GM18498 (cell line): ENCODE measurements around the gene TRABD2B.

Experiments used
- ATAC-seq: cut with Tn5 transposase; IDR thresholded peaks from one replicate; pipeline ENCODE4 v1.9.1; 2021; ENCODE audit warnings: mild to moderate bottlenecking, moderate library complexity; ENCODE audit not compliant: unreplicated experiment

Gene TRABD2B

GRCh38 chr1:47742890-47743760 is 254.1 kb downstream of the TRABD2B start:
- no peak for ATAC-seq

GRCh38 chr1:47738560-47739182 is 258.5 kb downstream of the TRABD2B start:
- ATAC-seq = no peak

GRCh38 chr1:47732489-47732888 is 264.7 kb downstream of the TRABD2B start:
- ATAC-seq = no peak

DNA sequence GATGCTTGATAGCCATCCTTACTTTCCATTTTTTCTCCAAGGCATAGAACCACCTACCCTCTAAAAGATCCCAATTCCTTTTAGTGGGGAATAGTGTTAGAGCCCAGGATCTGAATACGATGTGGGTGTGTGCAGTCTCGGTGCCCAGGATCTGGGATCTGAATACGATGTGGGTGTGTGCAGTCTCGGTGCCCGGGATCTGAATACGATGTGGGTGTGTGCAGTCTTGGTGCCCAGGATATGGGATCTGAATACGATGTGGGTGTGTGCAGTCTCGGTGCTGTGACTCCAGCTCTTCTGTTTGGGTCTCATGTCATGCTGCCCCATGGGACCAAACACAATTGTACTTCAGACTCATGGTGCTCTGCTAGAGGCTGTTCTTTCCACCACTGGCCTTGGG is 265.5 kb downstream of the TRABD2B start:
- ATAC-seq = no peak

- ATAC-seq = no peak
Measured at GRCh38 chr1:47729685-47730084, 267.5 kb downstream of the TRABD2B start.

DNA sequence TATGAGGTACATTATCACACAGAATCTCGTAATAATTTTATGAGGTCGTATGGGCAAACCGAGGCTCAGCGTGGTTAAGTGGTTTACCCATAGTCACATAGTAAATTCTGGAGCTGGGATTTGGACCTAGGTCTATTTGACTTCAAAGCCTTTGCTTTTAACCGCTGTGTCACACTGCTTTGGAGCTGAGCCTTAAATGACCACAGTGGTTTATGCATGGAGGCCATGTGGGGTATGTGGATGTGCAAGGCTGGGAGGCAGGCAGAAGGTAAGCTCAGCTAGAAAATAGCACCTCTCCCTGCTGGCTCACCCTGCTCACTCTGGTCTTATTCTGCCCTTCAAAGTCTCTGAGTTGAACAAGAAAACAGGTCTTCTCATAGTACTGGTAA is 269.5 kb downstream of the TRABD2B start:
- ATAC-seq = no peak

DNA sequence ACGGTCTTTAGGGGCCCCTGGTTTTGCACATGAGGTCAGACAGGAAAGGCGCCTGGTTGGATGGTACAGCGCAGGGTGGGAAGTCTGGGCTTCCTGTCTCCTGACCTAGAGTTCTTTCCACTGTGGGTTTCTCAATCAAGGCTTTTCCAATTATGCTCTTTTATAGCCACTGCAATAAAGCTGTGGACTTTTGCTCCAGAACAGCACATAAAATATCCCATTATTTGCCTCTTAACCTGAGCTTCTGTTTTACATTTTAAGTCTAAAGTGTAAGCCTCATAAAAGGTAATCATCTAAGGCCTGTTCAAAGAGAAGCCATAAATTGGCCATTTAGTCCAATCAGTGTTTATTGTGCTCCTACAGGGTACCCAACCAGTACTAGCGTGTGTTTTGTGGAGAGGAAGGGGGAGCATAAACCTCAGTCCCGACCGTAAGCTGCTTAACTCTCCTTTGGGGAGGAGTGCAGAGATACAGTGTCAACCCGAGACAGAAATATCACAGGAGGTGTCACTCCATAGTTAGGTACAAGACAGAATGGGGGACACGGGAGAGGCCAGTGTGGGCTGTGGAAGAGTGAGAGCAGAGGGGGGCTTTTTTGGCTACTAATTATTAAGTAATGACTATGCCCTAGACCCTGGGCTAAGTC is 270.0 kb downstream of the TRABD2B start:
- no peak for ATAC-seq

DNA sequence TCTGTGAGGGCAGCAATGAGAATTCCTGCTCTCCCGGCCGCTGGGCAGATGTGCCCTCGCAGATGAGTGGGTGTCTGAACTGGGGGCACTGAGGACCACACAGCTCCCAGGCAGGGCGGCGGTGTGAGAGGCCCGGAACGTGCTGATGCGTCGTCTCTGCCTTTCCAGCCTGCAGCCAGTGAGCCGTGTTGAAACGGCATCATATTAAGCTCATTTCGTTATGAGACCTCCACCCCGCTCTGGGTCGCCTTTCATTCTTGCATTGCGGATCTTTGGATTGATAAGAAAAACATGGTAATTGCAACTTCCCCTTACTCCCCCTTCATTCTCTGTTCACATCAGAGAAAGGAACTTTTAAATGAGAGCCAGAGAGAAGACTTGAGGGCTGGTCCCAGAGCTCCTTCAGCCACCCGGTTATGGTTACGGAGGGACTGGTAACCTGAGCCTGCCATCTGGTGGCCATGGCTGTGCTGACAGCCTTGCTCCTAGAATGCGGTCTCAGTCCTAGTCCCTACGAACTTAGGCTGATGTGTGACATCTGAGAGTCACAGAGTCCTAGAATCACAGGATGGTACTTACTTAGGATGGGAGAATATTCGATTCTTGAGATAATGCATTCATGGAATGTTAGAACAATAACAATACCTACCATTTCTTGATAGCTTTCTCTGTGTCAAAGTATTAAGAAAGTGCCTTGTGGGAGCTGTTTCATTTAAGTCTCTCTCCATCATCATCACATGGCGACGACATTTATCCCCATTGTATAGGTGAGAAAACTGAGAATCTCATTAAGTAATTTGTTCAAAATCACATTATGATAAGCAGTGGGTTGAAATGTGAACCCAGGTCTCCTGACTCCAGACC is 271.0 kb downstream of the TRABD2B start:
- peak; percentile 89 for ATAC-seq

DNA sequence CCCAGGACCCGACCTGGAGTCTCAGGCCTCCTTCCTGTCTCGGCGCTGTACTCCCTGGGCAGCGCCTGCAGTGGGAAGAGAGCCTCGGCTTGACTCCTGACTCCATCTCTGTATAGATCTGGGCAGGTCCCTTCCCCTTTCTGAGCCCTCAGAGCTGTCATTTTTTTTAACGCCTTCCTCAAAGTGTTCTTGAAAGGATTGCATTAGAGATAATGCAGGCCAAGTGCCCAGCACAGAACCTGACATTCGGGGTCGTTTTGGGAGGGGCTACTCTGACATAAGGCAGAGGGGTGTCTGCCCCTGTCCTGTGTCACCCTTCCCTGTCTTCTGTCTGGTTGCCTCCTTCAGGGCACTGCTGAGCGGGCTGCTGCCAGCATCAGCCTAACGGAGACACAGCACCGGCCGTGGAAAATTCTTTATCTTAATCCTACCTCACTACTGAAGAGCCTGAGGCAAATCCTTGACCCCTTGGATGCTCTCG is 271.6 kb downstream of the TRABD2B start:
- no peak for ATAC-seq

DNA sequence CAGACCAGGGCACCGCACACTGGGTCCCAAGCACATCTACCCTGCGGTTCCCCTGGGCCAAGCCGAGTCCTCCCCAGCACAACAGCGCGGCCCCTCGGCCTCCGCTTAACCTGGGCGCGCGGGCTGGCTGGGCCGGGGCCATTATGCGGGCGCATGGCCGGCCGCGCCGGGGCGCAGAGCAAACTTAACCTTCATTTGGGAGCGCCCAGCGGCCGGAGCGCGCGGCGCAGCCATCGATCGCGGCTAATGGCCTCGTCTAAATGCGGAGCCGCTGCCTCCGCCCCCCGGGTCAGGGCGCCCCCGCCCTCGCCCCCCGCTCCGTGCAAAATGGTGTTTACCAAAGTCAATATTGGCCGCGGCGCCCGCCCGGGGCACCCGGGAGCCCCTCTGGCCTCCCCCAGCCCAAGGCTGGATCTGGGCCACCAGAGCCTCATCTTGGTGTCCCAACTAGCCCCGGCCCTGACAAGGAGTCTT is 272.1 kb downstream of the TRABD2B start:
- ATAC-seq = no peak

DNA sequence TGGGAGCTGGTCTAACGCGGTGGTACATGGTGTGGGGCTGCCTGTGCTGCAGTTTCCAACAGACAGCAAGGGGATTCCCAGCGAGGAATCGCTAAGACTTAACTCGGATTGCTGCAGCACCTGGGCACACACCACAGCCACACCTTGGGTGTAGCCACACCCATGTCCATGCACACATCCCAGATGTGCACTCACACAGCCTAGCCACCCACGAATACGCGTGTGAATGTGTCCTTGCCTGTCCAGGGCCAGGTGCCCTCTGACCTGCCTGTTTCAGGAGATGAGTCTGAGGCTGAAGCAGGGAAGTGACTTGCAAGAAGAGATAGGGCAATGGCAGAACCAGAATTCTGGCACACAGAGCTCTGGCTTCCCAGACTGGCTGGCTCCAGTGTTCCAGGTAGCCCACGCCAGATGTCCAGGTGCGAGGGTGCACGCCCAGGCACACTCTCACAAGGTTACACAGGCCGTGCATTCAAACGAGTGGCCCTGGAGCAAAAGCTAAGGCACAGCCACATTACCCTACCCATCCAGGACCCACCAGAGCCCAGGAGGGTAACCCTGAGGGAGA is 272.7 kb downstream of the TRABD2B start:
- ATAC-seq = no peak

GRCh38 chr1:47722909-47723580 is 274.1 kb downstream of the TRABD2B start:
- ATAC-seq = no peak

- no peak for ATAC-seq
Measured at GRCh38 chr1:47722101-47722500, 275.1 kb downstream of the TRABD2B start.

DNA sequence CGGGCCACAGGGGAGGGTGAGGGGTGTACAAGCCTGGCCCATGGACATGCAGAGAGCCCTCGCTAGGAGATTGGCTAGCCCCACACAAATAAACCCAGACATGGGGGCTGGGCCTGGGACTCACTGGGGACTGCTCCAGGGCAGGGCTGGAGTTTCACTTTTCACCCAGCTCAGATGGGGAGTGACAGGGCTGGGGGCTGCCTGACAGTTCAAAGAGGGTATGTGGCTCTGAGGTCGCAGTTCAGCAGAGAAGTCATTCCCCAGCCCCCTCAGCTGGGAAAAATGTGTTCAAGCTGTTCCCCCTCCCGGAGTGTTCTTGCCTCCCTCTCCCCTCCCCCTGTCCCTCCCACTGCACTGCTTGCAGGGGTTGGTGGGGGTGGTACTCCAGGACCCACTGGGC is 277.1 kb downstream of the TRABD2B start:
- no peak for ATAC-seq

- no peak for ATAC-seq
Measured at GRCh38 chr1:47717341-47717740, 279.8 kb downstream of the TRABD2B start.

GRCh38 chr1:47713975-47714767 is 283.0 kb downstream of the TRABD2B start:
- no peak for ATAC-seq

DNA sequence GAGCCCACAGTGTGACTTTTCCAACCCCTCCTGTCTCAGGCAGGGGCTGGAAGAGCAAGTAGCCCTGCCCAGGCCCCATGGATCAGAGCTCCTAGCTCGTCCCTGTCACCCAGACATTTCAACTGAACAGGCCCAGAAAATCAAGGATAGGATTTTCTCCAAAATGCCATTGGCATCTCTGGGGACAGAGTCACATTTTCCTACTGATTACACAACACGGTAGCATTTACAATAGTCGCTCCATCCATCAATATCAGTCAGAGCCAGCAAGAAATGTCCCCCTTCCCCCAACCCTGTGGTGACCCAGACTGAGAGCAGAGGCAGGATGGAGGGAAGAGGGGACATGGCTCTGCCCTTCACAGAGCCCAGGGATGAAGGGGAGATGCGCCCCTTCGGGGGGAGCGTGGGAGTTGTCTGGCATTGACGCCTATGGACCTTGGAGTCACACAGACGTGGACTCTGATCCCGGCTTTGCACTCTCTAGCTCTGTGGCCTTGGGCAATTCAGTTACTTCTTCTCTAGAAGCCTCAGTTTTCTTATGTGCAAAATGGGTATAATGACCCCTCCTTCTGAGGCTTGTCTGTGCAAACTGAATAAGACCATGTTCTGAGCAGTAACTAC is 283.7 kb downstream of the TRABD2B start:
- ATAC-seq = no peak

DNA sequence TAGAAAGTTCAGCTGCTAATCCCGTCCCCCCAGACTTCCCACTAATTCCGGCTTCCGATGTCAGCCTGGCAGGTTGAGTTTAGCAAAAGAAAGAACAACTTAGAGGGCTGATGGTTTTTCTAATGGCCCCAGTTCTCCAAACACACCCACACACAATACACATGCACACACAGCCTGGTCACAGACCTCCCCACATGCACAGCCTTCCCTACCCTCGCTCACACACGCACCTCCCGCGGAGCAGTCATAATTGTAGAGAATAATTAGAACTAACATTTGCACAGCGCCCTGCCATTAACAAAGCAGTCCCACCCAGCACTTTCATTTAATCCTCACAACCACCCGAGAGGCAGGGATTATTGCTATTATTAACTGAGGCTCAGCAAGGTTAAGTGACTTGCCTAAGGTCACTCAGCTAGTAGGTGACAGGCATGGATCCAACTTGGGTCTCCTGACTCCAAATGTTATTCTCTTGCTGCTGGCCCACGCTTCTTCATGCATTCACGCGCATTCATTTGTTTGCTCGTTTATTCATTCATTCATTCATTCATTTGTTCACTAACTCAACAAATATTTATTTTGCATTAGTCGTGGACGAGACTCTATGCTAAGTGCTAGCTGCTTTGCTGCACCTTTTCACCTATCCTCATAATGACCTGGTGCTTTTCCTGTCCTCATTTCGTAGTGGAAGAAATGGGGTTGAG is 284.4 kb downstream of the TRABD2B start:
- ATAC-seq = no peak
